A673 (cell line): ENCODE data around the gene RASIP1.
"Not testable (repeated sequence)": the region's sequence is repeated elsewhere in the genome, so short reads cannot be mapped to it uniquely, and the experiment has no call there.

ENCODE experiments used
- EZH2 ChIP-seq: fragments of 200-600 bp; sonication (generic); IDR thresholded peaks from 2 replicates; pipeline ENCODE4 v1.6.1; 2017; ENCODE audit warnings: borderline replicate concordance, low read depth, mild to moderate bottlenecking, mixed read lengths, antibody characterized with exemption, low read length; ENCODE audit not compliant: poor library complexity, severe bottlenecking
- TF ChIP-seq, protein P1 (sequence below): fragments of 300-800, 200-600 bp; sonication (generic); conservative IDR thresholded peaks from 2 replicates; pipeline ENCODE4 v1.5.1; 2017; ENCODE audit warnings: low read depth, mild to moderate bottlenecking, antibody characterized with exemption, low read length, moderate library complexity, mixed read lengths

DNA sequence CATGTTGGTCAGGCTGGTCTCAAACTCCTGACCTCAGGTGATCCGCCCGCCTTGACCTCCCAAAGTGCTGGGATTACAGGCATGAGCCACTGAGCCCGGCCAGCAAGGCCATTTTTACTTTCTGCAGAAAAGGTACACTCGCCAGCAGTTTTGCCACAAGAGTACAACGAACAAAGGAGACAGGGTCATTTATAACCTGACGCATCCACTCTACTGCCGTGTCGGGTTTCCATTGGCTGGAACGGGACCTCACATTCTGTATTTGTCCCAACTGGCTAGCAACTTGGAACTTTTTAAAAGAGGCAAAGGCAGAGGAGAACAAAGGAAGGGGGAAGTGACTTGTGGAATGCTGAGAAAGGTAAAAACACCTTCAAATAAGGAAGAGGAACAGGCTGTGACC is 46.9 kb upstream of the RASIP1 start:
- TF ChIP-seq, protein P1, sequence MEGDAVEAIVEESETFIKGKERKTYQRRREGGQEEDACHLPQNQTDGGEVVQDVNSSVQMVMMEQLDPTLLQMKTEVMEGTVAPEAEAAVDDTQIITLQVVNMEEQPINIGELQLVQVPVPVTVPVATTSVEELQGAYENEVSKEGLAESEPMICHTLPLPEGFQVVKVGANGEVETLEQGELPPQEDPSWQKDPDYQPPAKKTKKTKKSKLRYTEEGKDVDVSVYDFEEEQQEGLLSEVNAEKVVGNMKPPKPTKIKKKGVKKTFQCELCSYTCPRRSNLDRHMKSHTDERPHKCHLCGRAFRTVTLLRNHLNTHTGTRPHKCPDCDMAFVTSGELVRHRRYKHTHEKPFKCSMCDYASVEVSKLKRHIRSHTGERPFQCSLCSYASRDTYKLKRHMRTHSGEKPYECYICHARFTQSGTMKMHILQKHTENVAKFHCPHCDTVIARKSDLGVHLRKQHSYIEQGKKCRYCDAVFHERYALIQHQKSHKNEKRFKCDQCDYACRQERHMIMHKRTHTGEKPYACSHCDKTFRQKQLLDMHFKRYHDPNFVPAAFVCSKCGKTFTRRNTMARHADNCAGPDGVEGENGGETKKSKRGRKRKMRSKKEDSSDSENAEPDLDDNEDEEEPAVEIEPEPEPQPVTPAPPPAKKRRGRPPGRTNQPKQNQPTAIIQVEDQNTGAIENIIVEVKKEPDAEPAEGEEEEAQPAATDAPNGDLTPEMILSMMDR = not testable (repeated sequence)
- TF ChIP-seq EZH2 = not testable (repeated sequence)
